ENCODE measurements around the gene GRPEL2. TPM values are rescaled to one million over a fixed set of nuclear protein-coding genes. Genes with fewer than 3 reads are reported as not detected.
"Not testable (repeated sequence)": the region's sequence is repeated elsewhere in the genome, so short reads cannot be mapped to it uniquely, and the experiment has no call there.

Gene GRPEL2
- total RNA-seq, 3 donors from 2014 or later: 45.8 to 52.1 (median 50.6) TPM

DNA sequence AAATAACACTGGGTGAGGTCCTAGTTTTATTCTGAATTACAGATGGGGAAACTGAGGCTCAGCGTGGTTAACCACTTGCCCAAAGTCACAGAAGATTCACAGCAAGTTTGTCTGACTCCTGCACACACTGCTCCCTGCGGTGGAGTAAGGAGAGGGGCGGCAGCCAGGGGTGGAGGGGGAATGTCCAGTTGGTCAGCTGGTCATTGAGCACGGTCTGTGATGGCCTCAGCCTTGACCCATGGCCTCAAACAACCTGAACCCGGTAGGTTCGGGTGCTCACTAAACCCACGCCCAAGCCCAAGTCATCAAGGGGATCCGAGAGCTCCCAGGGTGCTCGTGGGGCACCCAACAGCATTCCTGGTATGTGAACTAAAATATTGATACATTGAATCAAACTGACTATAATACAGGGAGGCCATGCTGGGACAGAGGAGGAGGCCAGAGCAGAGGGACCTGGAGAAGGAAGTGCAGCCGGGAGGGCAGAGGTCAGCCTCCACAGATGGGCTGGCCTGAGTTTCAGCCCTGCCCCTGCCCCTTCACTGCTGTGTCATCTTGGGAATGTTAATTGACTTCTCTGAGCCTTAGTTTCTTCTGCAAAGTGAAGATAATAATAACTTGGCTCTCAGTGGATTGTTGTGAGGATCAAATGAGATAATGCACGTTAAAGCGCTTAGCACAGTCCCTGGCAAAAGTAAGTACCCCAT is 37.4 kb downstream of the GRPEL2 start:
- no peak overlapping the region for H3K4me3 Mint-ChIP-seq
- ATAC-seq: no peak
- H3K4me1 Mint-ChIP-seq (ENCODE audit: low read depth): peaks cover 2% of the 10 kb centered on the region
- no peaks in the 10 kb centered on the region for H3K36me3 Mint-ChIP-seq (ENCODE audit: insufficient read depth)
- peaks cover 2% of the 10 kb centered on the region for H3K27me3 Mint-ChIP-seq (ENCODE audit: low read depth)
- DNase-seq: no peak
- no peaks in the 10 kb centered on the region for H3K9me3 Mint-ChIP-seq

DNA sequence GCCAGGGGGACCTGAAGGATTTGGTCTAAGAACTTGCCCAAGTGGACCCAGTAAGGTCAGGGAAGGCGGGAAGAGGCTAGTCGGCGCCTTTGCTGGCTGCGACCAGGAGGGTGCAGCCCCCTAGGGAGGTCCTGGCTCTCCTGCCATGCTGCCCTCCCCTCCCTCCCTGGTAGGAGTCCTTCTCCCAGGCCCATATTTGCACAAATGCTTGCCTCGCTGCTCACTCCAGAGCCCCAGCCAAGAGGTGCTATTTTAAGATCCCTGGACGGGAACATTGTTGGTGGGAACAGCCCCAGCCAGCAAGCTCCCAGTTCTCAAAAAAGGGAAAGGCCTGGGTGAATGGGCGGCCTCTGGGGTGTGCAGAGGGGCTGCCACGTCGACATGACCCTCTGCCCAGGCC is 38.1 kb downstream of the GRPEL2 start:
- H3K4me3 Mint-ChIP-seq: no peak overlapping the region
- DNase-seq (no peak), ATAC-seq (no peak)
- peaks cover 2% of the 10 kb centered on the region for H3K4me1 Mint-ChIP-seq (ENCODE audit: low read depth)
- no peaks in the 10 kb centered on the region for H3K36me3 Mint-ChIP-seq (ENCODE audit: insufficient read depth)
- H3K9me3 Mint-ChIP-seq: no peaks in the 10 kb centered on the region
- no peaks in the 10 kb centered on the region for H3K27me3 Mint-ChIP-seq (ENCODE audit: low read depth)

GRCh38 chr5:149386166-149386565 is 40.9 kb downstream of the GRPEL2 start:
- no peaks in the 10 kb centered on the region for H3K27me3 Mint-ChIP-seq (ENCODE audit: low read depth)
- ATAC-seq (no peak), DNase-seq (no peak)
- no peaks in the 10 kb centered on the region for H3K9me3 Mint-ChIP-seq
- peaks cover 2% of the 10 kb centered on the region for H3K4me1 Mint-ChIP-seq (ENCODE audit: low read depth)
- H3K36me3 Mint-ChIP-seq (ENCODE audit: insufficient read depth): no peaks in the 10 kb centered on the region
- no peak overlapping the region for H3K4me3 Mint-ChIP-seq

DNA sequence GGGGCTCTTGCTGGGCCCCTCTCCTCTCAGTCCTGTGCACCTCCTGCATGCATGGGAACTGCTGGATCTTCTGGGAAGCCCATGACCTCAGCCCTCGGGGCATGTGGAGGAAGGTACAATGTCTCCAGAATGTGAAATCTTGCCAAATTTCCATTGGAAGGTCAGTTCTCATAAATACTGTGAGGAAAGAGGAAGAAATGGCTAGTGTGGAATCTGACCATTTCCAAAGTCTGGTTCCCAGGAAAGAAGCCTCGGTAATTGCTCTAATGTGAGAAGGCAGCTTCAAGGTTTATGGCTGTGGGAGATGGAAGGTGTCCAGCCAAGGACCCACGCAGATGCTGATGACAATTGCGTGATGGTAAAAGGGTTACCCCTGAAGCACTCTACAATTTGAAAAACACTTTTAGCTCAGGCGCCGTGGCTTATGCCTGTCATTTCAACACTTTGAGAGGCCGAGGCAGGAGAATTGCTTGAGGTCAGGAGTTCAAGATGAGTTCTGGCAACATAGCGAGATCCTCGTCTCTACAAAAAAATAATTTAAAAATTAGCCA is 41.9 kb downstream of the GRPEL2 start:
- Mint-ChIP-seq H3K4me3 (no peak overlapping the region), H3K36me3 (ENCODE audit: insufficient read depth) (no peaks in the 10 kb centered on the region), H3K4me1 (ENCODE audit: low read depth) (no peaks in the 10 kb centered on the region), H3K9me3 (no peaks in the 10 kb centered on the region), H3K27me3 (ENCODE audit: low read depth) (no peaks in the 10 kb centered on the region)
- DNase-seq (no peak), ATAC-seq (no peak)

- Mint-ChIP-seq H3K36me3 (ENCODE audit: insufficient read depth) (no peaks in the 10 kb centered on the region), H3K4me1 (ENCODE audit: low read depth) (no peaks in the 10 kb centered on the region), H3K27me3 (ENCODE audit: low read depth) (no peaks in the 10 kb centered on the region), H3K4me3 (no peak overlapping the region), H3K9me3 (no peaks in the 10 kb centered on the region)
- ATAC-seq: no peak
- no peak for DNase-seq
Observed at GRCh38 chr5:149387982-149388381, 42.7 kb downstream of the GRPEL2 start.

DNA sequence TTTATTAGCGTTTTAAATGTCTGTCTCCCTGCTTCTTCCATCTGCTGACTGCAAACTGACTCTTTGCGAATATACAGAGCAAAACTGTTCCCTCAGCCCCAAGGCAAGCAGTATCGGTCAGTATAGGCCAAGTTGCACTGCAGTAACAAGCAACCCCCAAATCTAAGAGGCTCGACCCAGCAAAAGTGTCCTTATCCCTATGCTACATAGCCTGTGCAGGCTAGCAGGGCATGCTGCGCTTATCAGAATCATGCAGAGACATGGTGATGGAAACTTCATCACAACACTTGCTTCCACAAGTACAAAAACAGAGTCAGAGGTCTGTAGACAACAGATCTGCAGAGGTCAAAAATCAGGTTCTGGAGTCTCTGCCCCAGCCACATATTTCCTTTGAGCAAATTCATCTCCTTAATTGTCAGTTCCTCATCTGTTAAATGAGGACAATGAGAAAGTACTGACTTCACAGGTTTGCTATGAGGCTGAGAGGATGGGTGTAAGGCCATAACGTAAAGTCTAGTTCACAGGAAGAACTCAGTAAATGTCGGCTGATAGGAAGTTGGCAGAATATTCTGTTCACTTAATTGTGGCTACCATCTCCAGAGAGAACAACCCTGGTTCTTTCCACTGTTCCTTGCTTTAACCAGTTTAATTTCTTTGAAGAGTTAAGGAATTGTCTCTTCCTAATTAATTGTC is 43.3 kb downstream of the GRPEL2 start:
- DNase-seq (no peak), ATAC-seq (no peak)
- H3K4me1 Mint-ChIP-seq (ENCODE audit: low read depth): no peaks in the 10 kb centered on the region
- H3K27me3 Mint-ChIP-seq (ENCODE audit: low read depth): no peaks in the 10 kb centered on the region
- H3K36me3 Mint-ChIP-seq (ENCODE audit: insufficient read depth): no peaks in the 10 kb centered on the region
- H3K9me3 Mint-ChIP-seq: no peaks in the 10 kb centered on the region
- H3K4me3 Mint-ChIP-seq: no peak overlapping the region

GRCh38 chr5:149389552-149390495 is 44.5 kb downstream of the GRPEL2 start:
- no peak overlapping the region for H3K4me3 Mint-ChIP-seq
- H3K27me3 Mint-ChIP-seq (ENCODE audit: low read depth): no peaks in the 10 kb centered on the region
- DNase-seq (no peak), ATAC-seq (no peak)
- no peaks in the 10 kb centered on the region for H3K9me3 Mint-ChIP-seq
- no peaks in the 10 kb centered on the region for H3K36me3 Mint-ChIP-seq (ENCODE audit: insufficient read depth)
- no peaks in the 10 kb centered on the region for H3K4me1 Mint-ChIP-seq (ENCODE audit: low read depth)

DNA sequence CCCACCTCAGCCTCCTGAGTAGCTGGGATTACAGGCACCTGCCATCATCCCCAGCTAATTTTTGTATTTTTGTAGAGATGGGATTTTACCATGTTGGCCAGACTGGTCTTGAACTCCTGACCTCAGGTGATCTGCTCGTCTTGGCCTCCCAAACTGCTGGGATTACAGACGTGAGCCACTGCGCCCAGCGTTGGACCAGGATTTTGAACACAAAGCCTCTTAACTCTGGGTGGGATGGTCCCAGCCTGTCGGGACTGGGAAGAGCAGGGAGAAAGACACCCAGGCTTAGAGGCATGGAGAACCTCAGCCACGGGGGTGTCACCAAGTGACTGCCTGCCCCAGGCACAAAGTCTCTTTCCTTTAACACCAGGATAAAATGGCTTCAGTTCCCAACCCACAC is 45.8 kb downstream of the GRPEL2 start:
- DNase-seq; ATAC-seq; H3K9me3 Mint-ChIP-seq; H3K4me1 Mint-ChIP-seq (ENCODE audit: low read depth); H3K36me3 Mint-ChIP-seq (ENCODE audit: insufficient read depth); H3K4me3 Mint-ChIP-seq; H3K27me3 Mint-ChIP-seq (ENCODE audit: low read depth): not testable (repeated sequence)

DNA sequence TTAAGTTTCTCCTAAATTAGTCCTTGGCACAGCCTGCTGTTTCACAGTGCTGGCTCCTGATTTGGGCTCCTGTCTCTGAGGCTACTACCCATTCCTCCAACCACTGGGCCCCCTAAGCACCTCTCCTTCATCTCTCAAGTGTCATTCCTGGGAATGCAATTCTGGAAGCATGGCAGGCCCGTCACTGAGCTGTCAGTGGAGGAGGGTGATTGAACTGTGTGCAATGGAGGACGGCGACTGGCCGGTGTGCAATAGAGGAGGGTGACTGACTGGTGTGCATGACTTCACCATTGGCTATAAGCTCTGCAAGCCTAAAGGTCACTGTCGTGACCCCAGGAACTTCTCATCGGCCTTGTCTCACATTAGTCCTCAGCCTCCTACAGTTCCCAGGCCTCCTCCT is 46.2 kb downstream of the GRPEL2 start:
- H3K36me3 Mint-ChIP-seq (ENCODE audit: insufficient read depth): no peaks in the 10 kb centered on the region
- H3K27me3 Mint-ChIP-seq (ENCODE audit: low read depth): no peaks in the 10 kb centered on the region
- DNase-seq (no peak), ATAC-seq (no peak)
- no peak overlapping the region for H3K4me3 Mint-ChIP-seq
- H3K4me1 Mint-ChIP-seq (ENCODE audit: low read depth): no peaks in the 10 kb centered on the region
- H3K9me3 Mint-ChIP-seq: no peaks in the 10 kb centered on the region

- Mint-ChIP-seq H3K9me3 (no peaks in the 10 kb centered on the region), H3K36me3 (ENCODE audit: insufficient read depth) (no peaks in the 10 kb centered on the region), H3K27me3 (ENCODE audit: low read depth) (no peaks in the 10 kb centered on the region), H3K4me3 (no peak overlapping the region), H3K4me1 (ENCODE audit: low read depth) (no peaks in the 10 kb centered on the region)
- no peak for ATAC-seq
- DNase-seq: no peak
Observed at GRCh38 chr5:149392718-149393117, 47.4 kb downstream of the GRPEL2 start.

GRCh38 chr5:149394996-149395395 is 49.7 kb downstream of the GRPEL2 start:
- H3K4me3 Mint-ChIP-seq; H3K27me3 Mint-ChIP-seq (ENCODE audit: low read depth): not testable (repeated sequence)

DNA sequence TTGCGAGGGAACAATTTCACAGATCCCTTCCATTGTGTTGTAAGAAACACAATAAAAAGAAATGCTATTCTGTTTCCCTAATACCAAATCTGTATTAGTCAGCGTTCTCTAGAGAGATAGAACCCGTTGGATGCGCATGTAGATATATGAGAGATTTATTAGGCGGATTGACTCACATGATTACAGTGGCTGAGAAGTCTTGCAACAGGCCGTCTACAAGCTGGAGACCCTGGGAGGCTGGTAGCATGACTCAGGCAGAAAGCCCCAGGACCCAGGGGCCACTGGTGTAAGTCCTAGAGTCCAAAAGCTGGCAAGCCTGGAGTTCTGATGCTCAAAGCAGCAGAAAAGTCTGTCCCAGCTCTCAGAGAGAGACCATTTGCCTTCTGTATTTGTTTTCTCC is 52.2 kb downstream of the GRPEL2 start:
- DNase-seq: no peak
- Mint-ChIP-seq H3K4me1 (ENCODE audit: low read depth) (no peaks in the 10 kb centered on the region), H3K27me3 (ENCODE audit: low read depth) (no peaks in the 10 kb centered on the region), H3K4me3 (no peak overlapping the region), H3K36me3 (ENCODE audit: insufficient read depth) (no peaks in the 10 kb centered on the region), H3K9me3 (no peaks in the 10 kb centered on the region)
- ATAC-seq: no peak

More at GRCh38 chr5:149394996-149395395, 49.7 kb downstream of the GRPEL2 start:
- H3K4me1 Mint-ChIP-seq (ENCODE audit: low read depth); ATAC-seq; H3K9me3 Mint-ChIP-seq; DNase-seq; H3K36me3 Mint-ChIP-seq (ENCODE audit: insufficient read depth): not testable (repeated sequence)

- not testable (repeated sequence) for H3K9me3 Mint-ChIP-seq; H3K27me3 Mint-ChIP-seq (ENCODE audit: low read depth); DNase-seq; H3K36me3 Mint-ChIP-seq (ENCODE audit: insufficient read depth); H3K4me3 Mint-ChIP-seq; ATAC-seq; H3K4me1 Mint-ChIP-seq (ENCODE audit: low read depth)
Observed at GRCh38 chr5:149398747-149399266, 53.5 kb downstream of the GRPEL2 start.

DNA sequence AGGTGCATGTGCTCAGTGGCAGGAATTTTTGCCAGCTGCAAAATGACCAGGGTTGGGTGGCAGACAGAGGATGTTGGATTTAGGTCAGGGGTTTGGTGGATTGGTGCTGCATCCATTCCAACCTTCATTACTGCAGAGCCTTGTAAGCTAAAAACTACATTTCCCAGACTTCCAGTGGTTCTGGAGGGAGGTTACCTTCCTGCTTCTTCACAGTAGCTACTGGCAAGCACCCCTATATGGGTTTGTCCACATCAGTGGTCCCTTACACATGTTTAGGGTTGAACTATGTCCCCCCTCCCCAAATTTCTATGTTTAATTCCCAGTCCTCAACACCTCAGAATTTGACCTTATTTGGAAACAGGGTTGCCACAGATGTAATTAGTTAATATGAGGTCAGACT is 54.5 kb downstream of the GRPEL2 start:
- no peaks in the 10 kb centered on the region for H3K4me1 Mint-ChIP-seq (ENCODE audit: low read depth)
- DNase-seq (no peak), ATAC-seq (no peak)
- no peak overlapping the region for H3K4me3 Mint-ChIP-seq
- H3K27me3 Mint-ChIP-seq (ENCODE audit: low read depth): no peaks in the 10 kb centered on the region
- H3K36me3 Mint-ChIP-seq (ENCODE audit: insufficient read depth): no peaks in the 10 kb centered on the region
- no peaks in the 10 kb centered on the region for H3K9me3 Mint-ChIP-seq

All from activated T-cell treated with anti-CD3 and anti-CD28 coated beads, Interleukin-2, amount 50 U/mL, for 4 hours (primary cell).